ENCODE results near the gene SCN5A. TPM values are rescaled to one million over a fixed set of nuclear protein-coding genes. Genes with fewer than 3 reads are reported as not detected.

The SCN5A gene
- total and polyA plus RNA-seq, 2 of the 13 experiments (the other 11 are each of a cell fraction or from before 2014, with no cell fraction given), result 0.22 TPM; not detected in 1

GRCh38 chr3:38689774-38690173, 40.3 kb upstream of the SCN5A start:
- ATAC-seq, result no peak
- no TSS peak for BruUV-seq (replicated peaks)
- WGBS (ENCODE audit: low lambda C conversion rate), result 0% methylated on average over 3 of the region's 3 CpGs
- Histone ChIP-seq H2AFZ (ENCODE audit: low read length) (no peak overlapping the region), H3K36me3 (replicated peaks in 1 of 2; ENCODE audit: control insufficient read depth in 1 of 2, insufficient read depth in 2 of 2, low read length in 2 of 2) (no peaks in the 10 kb centered on the region), H3K4me1 (ENCODE audit: insufficient read depth, low read length) (no peaks in the 10 kb centered on the region), H3K9me3 (ENCODE audit: low read length) (no peaks in the 10 kb centered on the region), H3K4me2 (ENCODE audit: low read depth, low read length) (no peak overlapping the region), H3K9ac (ENCODE audit: insufficient read depth, low read depth, low read length) (no peak overlapping the region), H3K4me3 (replicated peaks in 1 of 3; ENCODE audit: insufficient read depth in 1 of 3, low read depth in 2 of 3, low read length in 3 of 3) (no peak overlapping the region), H4K20me1 (ENCODE audit: insufficient read depth, low read length) (no peaks in the 10 kb centered on the region), H3K79me2 (ENCODE audit: insufficient read depth, low read length) (no peaks in the 10 kb centered on the region), H3K27me3 (ENCODE audit: control insufficient read depth in 1 of 2, insufficient read depth in 2 of 2, low read length in 2 of 2) (0 out of 5 replicates have a peak, but pooled peaks cover 0 to 14% of the 10 kb centered on the region in 2 experiments), H3K27ac (ENCODE audit: extremely low read length, insufficient read depth, low read length) (no peak overlapping the region)
- CTCF ChIA-PET (ENCODE audit: low intra/inter-chr PET ratio, low total read pairs), result no interaction called here
- no peak for FAIRE-seq
- POLR2A ChIA-PET, result no interaction called here
- intact Hi-C loops (cut with micrococcal nuclease; ENCODE audit: unreplicated experiment), result no loop called here
- DNase-seq (ENCODE audit: low spot score), result no peak
- in situ Hi-C loops (cut with HindIII; ENCODE audit: extremely low pct_ligation_motif_present, low pct_unique_long_range_greater_than_20kb), result no loop called here
- no peak for TF ChIP-seq MAZ (IDR thresholded peaks at IDR 0.05; ENCODE audit: borderline replicate concordance, low read depth, low read length)
- TF ChIP-seq MAZ (CRISPR knock-in tag; IDR thresholded peaks at IDR 0.05; ENCODE audit: low read depth), result no peak
- TF ChIP-seq ZNF501 (CRISPR knock-in tag; IDR thresholded peaks at IDR 0.05), result no peak
- TF ChIP-seq ZNF142 (CRISPR knock-in tag; IDR thresholded peaks at IDR 0.05), result no peak
- TF ChIP-seq HMG20B (CRISPR knock-in tag; conservative IDR thresholded peaks at IDR 0.05), result no peak
- no peak for TF ChIP-seq ATF7 (IDR thresholded peaks at IDR 0.05)
- no peak for TF ChIP-seq ATF7 (CRISPR knock-in tag; IDR thresholded peaks at IDR 0.05)
- no peak for TF ChIP-seq ZSCAN5A (CRISPR knock-in tag; IDR thresholded peaks at IDR 0.05; ENCODE audit: borderline replicate concordance)
- TF ChIP-seq ZBTB1 (CRISPR knock-in tag; IDR thresholded peaks at IDR 0.05; ENCODE audit: borderline replicate concordance), result no peak
- no peak for TF ChIP-seq ZNF790 (CRISPR knock-in tag; IDR thresholded peaks at IDR 0.05; ENCODE audit: borderline replicate concordance)
- TF ChIP-seq ADNP (CRISPR knock-in tag; IDR thresholded peaks at IDR 0.05), result no peak
- TF ChIP-seq BATF2 (CRISPR knock-in tag; IDR thresholded peaks at IDR 0.05), result no peak
- no peak for TF ChIP-seq ZNF761 (CRISPR knock-in tag; conservative IDR thresholded peaks at IDR 0.05)
- no peak for TF ChIP-seq ZNF713 (CRISPR knock-in tag; IDR thresholded peaks at IDR 0.05)
- TF ChIP-seq PRMT3 (CRISPR knock-in tag; IDR thresholded peaks at IDR 0.05; ENCODE audit: borderline replicate concordance, low read depth), result no peak
- TF ChIP-seq ZNF10 (CRISPR knock-in tag; IDR thresholded peaks at IDR 0.05; ENCODE audit: borderline replicate concordance, low read depth), result no peak
- TF ChIP-seq JARID2 (CRISPR knock-in tag; IDR thresholded peaks at IDR 0.05; ENCODE audit: insufficient replicate concordance), result no peak
- TF ChIP-seq ZNF552 (CRISPR knock-in tag; IDR thresholded peaks at IDR 0.05; ENCODE audit: borderline replicate concordance), result no peak
- no peak for TF ChIP-seq ZNF317 (CRISPR knock-in tag; IDR thresholded peaks at IDR 0.05)
